ENCODE results near the gene LAMC3. TPM values are rescaled to one million over a fixed set of nuclear protein-coding genes. Genes with fewer than 3 reads are reported as not detected.
A peak's percentile ranks its signal among the peaks of the same experiment; 100 is the strongest.

Gene LAMC3
- total RNA-seq, 1 experiment from 2014 or later, result 1.8 TPM

- no peak for DNase-seq (ENCODE audit: low spot score)
- in situ Hi-C loops (cut with HindIII; ENCODE audit: low sequenced_read_pairs), result no loop called here
Observed at GRCh38 chr9:131001990-131002389, 7.0 kb upstream of the LAMC3 start.

- in situ Hi-C loops (cut with HindIII; ENCODE audit: low sequenced_read_pairs), result no loop called here
- no peak for DNase-seq (ENCODE audit: low spot score)
Observed at GRCh38 chr9:131006601-131007000, 2.4 kb upstream of the LAMC3 start.

GRCh38 chr9:131008086-131008485 is 888 bp upstream of the LAMC3 start:
- in situ Hi-C loops (cut with HindIII; ENCODE audit: low sequenced_read_pairs), result no loop called here
- no peak for DNase-seq (ENCODE audit: low spot score)

- no peak for DNase-seq (ENCODE audit: low spot score)
- in situ Hi-C loops (cut with HindIII; ENCODE audit: low sequenced_read_pairs), result no loop called here
Observed at GRCh38 chr9:131008563-131008908, 438 bp upstream of the LAMC3 start.

GRCh38 chr9:131010482-131011273 is 1.7 kb downstream of the LAMC3 start:
- in situ Hi-C loops (cut with HindIII; ENCODE audit: low sequenced_read_pairs), result no loop called here
- DNase-seq (ENCODE audit: low spot score), result no peak

GRCh38 chr9:131011274-131012022 is 2.5 kb downstream of the LAMC3 start:
- in situ Hi-C loops (cut with HindIII; ENCODE audit: low sequenced_read_pairs), result no loop called here
- no peak for DNase-seq (ENCODE audit: low spot score)

GRCh38 chr9:131012023-131012334 is 3.0 kb downstream of the LAMC3 start:
- DNase-seq (ENCODE audit: low spot score), result no peak
- in situ Hi-C loops (cut with HindIII; ENCODE audit: low sequenced_read_pairs), result no loop called here

- no peak for DNase-seq (ENCODE audit: low spot score)
- in situ Hi-C loops (cut with HindIII; ENCODE audit: low sequenced_read_pairs), result no loop called here
Observed at GRCh38 chr9:131012396-131012917, 3.5 kb downstream of the LAMC3 start.

GRCh38 chr9:131013015-131013755 is 4.2 kb downstream of the LAMC3 start:
- no peak for DNase-seq (ENCODE audit: low spot score)
- in situ Hi-C loops (cut with HindIII; ENCODE audit: low sequenced_read_pairs), result no loop called here

- no peak for DNase-seq (ENCODE audit: low spot score)
- in situ Hi-C loops (cut with HindIII; ENCODE audit: low sequenced_read_pairs), result no loop called here
Observed at GRCh38 chr9:131013771-131014676, 5.0 kb downstream of the LAMC3 start.

GRCh38 chr9:131015112-131015511 is 6.1 kb downstream of the LAMC3 start:
- in situ Hi-C loops (cut with HindIII; ENCODE audit: low sequenced_read_pairs), result no loop called here

GRCh38 chr9:131015876-131016397 is 7.0 kb downstream of the LAMC3 start:
- no peak for DNase-seq (ENCODE audit: low spot score)
- in situ Hi-C loops (cut with HindIII; ENCODE audit: low sequenced_read_pairs), result no loop called here

More at GRCh38 chr9:131015112-131015511, 6.1 kb downstream of the LAMC3 start:
- no peak for DNase-seq (ENCODE audit: low spot score)

GRCh38 chr9:131017067-131017466 is 8.1 kb downstream of the LAMC3 start:
- DNase-seq (ENCODE audit: low spot score), result no peak

GRCh38 chr9:131018621-131019020 is 9.6 kb downstream of the LAMC3 start:
- in situ Hi-C loops (cut with HindIII; ENCODE audit: low sequenced_read_pairs), result no loop called here
- no peak for DNase-seq (ENCODE audit: low spot score)

More at GRCh38 chr9:131017067-131017466, 8.1 kb downstream of the LAMC3 start:
- in situ Hi-C loops (cut with HindIII; ENCODE audit: low sequenced_read_pairs), result no loop called here

GRCh38 chr9:131019388-131020239 is 10.6 kb downstream of the LAMC3 start:
- in situ Hi-C loops (cut with HindIII; ENCODE audit: low sequenced_read_pairs), result no loop called here
- DNase-seq (ENCODE audit: low spot score), result peak; percentile 3

GRCh38 chr9:131020388-131020787 is 11.4 kb downstream of the LAMC3 start:
- no peak for DNase-seq (ENCODE audit: low spot score)
- in situ Hi-C loops (cut with HindIII; ENCODE audit: low sequenced_read_pairs), result no loop called here

- in situ Hi-C loops (cut with HindIII; ENCODE audit: low sequenced_read_pairs), result no loop called here
- DNase-seq (ENCODE audit: low spot score), result no peak
Observed at GRCh38 chr9:131020862-131021261, 11.9 kb downstream of the LAMC3 start.

- DNase-seq (ENCODE audit: low spot score), result no peak
- in situ Hi-C loops (cut with HindIII; ENCODE audit: low sequenced_read_pairs), result no loop called here
Observed at GRCh38 chr9:131021785-131022184, 12.8 kb downstream of the LAMC3 start.
